Testis (tissue), 2 donors: ENCODE results near the gene SH3RF3.

Source experiments
- POLR2A ChIP-seq: fragments of 450-650 bp; IDR thresholded peaks from one replicate; pipeline ENCODE4 v1.6.1; 2017; ENCODE audit warnings: antibody characterized with exemption, mild to moderate bottlenecking, moderate library complexity
- TF ChIP-seq, protein P1 (sequence below), 3 experiments: fragments of 450-650 bp in 2 of 3; fragments of 200-600 bp in 1 of 3; sonication (generic) in 1 of 3; IDR thresholded peaks; one replicate each; pipeline ENCODE4 v1.5.1; 2016 to 2019; ENCODE audit warnings: antibody characterized with exemption in 3 of 3, mild to moderate bottlenecking in 2 of 3, moderate library complexity in 1 of 3

DNA sequence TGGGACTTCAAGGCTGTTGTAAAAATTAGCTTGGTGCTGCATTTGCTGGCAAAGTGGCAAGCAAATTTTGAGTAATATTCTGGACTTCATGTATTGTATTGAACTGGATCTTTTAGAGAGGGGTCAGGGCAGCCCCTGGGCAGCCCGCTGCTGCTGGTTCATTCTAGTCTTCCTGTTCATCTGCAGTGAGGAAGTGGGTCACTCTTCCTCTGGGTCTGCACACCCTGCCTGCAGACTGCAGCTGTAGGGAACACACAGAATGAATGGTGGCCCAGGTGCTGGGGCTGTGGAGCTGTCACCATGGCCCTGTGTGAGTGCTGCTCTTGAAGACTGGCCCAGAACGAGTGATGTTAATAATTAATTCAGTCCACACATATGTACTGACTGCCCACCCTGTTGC lies 9.4 kb downstream of the SH3RF3 start:
- TF ChIP-seq, protein P1, sequence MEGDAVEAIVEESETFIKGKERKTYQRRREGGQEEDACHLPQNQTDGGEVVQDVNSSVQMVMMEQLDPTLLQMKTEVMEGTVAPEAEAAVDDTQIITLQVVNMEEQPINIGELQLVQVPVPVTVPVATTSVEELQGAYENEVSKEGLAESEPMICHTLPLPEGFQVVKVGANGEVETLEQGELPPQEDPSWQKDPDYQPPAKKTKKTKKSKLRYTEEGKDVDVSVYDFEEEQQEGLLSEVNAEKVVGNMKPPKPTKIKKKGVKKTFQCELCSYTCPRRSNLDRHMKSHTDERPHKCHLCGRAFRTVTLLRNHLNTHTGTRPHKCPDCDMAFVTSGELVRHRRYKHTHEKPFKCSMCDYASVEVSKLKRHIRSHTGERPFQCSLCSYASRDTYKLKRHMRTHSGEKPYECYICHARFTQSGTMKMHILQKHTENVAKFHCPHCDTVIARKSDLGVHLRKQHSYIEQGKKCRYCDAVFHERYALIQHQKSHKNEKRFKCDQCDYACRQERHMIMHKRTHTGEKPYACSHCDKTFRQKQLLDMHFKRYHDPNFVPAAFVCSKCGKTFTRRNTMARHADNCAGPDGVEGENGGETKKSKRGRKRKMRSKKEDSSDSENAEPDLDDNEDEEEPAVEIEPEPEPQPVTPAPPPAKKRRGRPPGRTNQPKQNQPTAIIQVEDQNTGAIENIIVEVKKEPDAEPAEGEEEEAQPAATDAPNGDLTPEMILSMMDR (IDR thresholded peaks at IDR 0.05), result no peak
- TF ChIP-seq POLR2A, result no peak
